ENCODE data around the gene CPA1.

Gene CPA1

GRCh38 chr7:130351791-130352090, 28.6 kb upstream of the CPA1 start:
- no peaks in the 10 kb centered on the region; the same call in 1 of the 2 replicates for H3K27me3 ChIP-seq (ENCODE audit: low read depth, low read length)
- no peaks in the 10 kb centered on the region for H3K9me3 ChIP-seq (ENCODE audit: insufficient read depth, low read length)
- no peak overlapping the region for H3K4me2 ChIP-seq (ENCODE audit: low read length)
- H3K4me3 ChIP-seq (ENCODE audit: low read length), result no peak overlapping the region
- H2AFZ ChIP-seq (ENCODE audit: low read depth, low read length), result no peak overlapping the region
- H4K20me1 ChIP-seq (ENCODE audit: insufficient read depth, low read length), result no peaks in the 10 kb centered on the region
- H3K79me2 ChIP-seq (ENCODE audit: low read length), result no peaks in the 10 kb centered on the region
- H3K4me1 ChIP-seq (ENCODE audit: low read length), result peaks cover 8% of the 10 kb centered on the region
- no peaks in the 10 kb centered on the region for H3K36me3 ChIP-seq (replicated peaks; ENCODE audit: low read depth, low read length)
- no peak overlapping the region for H3K27ac ChIP-seq (ENCODE audit: low read length)
- H3K9ac ChIP-seq (ENCODE audit: low read length), result no peak overlapping the region
- TF ChIP-seq EZH2phosphoT487 (IDR thresholded peaks at IDR 0.05; ENCODE audit: low read depth), result no peak
- TF ChIP-seq, protein P1, sequence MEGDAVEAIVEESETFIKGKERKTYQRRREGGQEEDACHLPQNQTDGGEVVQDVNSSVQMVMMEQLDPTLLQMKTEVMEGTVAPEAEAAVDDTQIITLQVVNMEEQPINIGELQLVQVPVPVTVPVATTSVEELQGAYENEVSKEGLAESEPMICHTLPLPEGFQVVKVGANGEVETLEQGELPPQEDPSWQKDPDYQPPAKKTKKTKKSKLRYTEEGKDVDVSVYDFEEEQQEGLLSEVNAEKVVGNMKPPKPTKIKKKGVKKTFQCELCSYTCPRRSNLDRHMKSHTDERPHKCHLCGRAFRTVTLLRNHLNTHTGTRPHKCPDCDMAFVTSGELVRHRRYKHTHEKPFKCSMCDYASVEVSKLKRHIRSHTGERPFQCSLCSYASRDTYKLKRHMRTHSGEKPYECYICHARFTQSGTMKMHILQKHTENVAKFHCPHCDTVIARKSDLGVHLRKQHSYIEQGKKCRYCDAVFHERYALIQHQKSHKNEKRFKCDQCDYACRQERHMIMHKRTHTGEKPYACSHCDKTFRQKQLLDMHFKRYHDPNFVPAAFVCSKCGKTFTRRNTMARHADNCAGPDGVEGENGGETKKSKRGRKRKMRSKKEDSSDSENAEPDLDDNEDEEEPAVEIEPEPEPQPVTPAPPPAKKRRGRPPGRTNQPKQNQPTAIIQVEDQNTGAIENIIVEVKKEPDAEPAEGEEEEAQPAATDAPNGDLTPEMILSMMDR (IDR thresholded peaks at IDR 0.05; ENCODE audit: low read depth, low read length), result no peak

GRCh38 chr7:130352194-130353074, 27.9 kb upstream of the CPA1 start:
- Histone ChIP-seq H2AFZ (ENCODE audit: low read depth, low read length) (no peak overlapping the region), H3K4me3 (ENCODE audit: low read length) (no peak overlapping the region), H3K36me3 (replicated peaks; ENCODE audit: low read depth, low read length) (no peaks in the 10 kb centered on the region), H4K20me1 (ENCODE audit: insufficient read depth, low read length) (no peaks in the 10 kb centered on the region), H3K4me2 (ENCODE audit: low read length) (no peak overlapping the region), H3K27ac (ENCODE audit: low read length) (no peak overlapping the region), H3K27me3 (ENCODE audit: low read depth, low read length) (no peaks in the 10 kb centered on the region; the same call in 1 of the 2 replicates), H3K4me1 (ENCODE audit: low read length) (peaks cover 8% of the 10 kb centered on the region), H3K9ac (ENCODE audit: low read length) (no peak overlapping the region), H3K79me2 (ENCODE audit: low read length) (no peaks in the 10 kb centered on the region), H3K9me3 (ENCODE audit: insufficient read depth, low read length) (no peaks in the 10 kb centered on the region)
- TF ChIP-seq, protein P1 (IDR thresholded peaks at IDR 0.05; ENCODE audit: low read depth, low read length), result no peak

GRCh38 chr7:130353196-130353595, 27.1 kb upstream of the CPA1 start:
- Histone ChIP-seq H3K4me1 (ENCODE audit: low read length) (peaks cover 8% of the 10 kb centered on the region), H3K27me3 (ENCODE audit: low read depth, low read length) (no peaks in the 10 kb centered on the region; the same call in 1 of the 2 replicates), H2AFZ (ENCODE audit: low read depth, low read length) (no peak overlapping the region), H3K9ac (ENCODE audit: low read length) (no peak overlapping the region), H3K27ac (ENCODE audit: low read length) (no peak overlapping the region), H4K20me1 (ENCODE audit: insufficient read depth, low read length) (no peaks in the 10 kb centered on the region), H3K4me3 (ENCODE audit: low read length) (no peak overlapping the region), H3K4me2 (ENCODE audit: low read length) (no peak overlapping the region), H3K36me3 (replicated peaks; ENCODE audit: low read depth, low read length) (no peaks in the 10 kb centered on the region), H3K79me2 (ENCODE audit: low read length) (no peaks in the 10 kb centered on the region), H3K9me3 (ENCODE audit: insufficient read depth, low read length) (no peaks in the 10 kb centered on the region)
- TF ChIP-seq, protein P1 (IDR thresholded peaks at IDR 0.05; ENCODE audit: low read depth, low read length), result no peak
- TF ChIP-seq EZH2phosphoT487 (IDR thresholded peaks at IDR 0.05; ENCODE audit: low read depth), result no peak

GRCh38 chr7:130356121-130356875, 24.0 kb upstream of the CPA1 start:
- no peak overlapping the region for H3K27ac ChIP-seq (ENCODE audit: low read length)
- 0 out of 2 replicates have a peak, but pooled peaks cover 7% of the 10 kb centered on the region for H3K9me3 ChIP-seq (ENCODE audit: insufficient read depth, low read length)
- no peak overlapping the region for H3K4me2 ChIP-seq (ENCODE audit: low read length)
- no peaks in the 10 kb centered on the region for H3K36me3 ChIP-seq (replicated peaks; ENCODE audit: low read depth, low read length)
- H3K79me2 ChIP-seq (ENCODE audit: low read length), result no peaks in the 10 kb centered on the region
- no peak overlapping the region for H3K9ac ChIP-seq (ENCODE audit: low read length)
- H3K4me1 ChIP-seq (ENCODE audit: low read length), result peaks cover 2% of the 10 kb centered on the region
- H2AFZ ChIP-seq (ENCODE audit: low read depth, low read length), result no peak overlapping the region
- TF ChIP-seq, protein P1 (IDR thresholded peaks at IDR 0.05; ENCODE audit: low read depth, low read length), result no peak
- TF ChIP-seq EZH2phosphoT487 (IDR thresholded peaks at IDR 0.05; ENCODE audit: low read depth), result no peak
- H4K20me1 ChIP-seq (ENCODE audit: insufficient read depth, low read length), result no peaks in the 10 kb centered on the region
- no peaks in the 10 kb centered on the region for H3K27me3 ChIP-seq (ENCODE audit: low read depth, low read length)
- H3K4me3 ChIP-seq (ENCODE audit: low read length), result no peak overlapping the region

Data from OCI-LY3 (cell line).